HG03135 (cell line): ENCODE results near the gene LRRIQ1.

Experiments
- ATAC-seq: cut with Tn5 transposase; IDR thresholded peaks from one replicate; pipeline ENCODE4 v1.9.1; 2021; ENCODE audit warnings: mild to moderate bottlenecking, moderate library complexity; ENCODE audit not compliant: unreplicated experiment

LRRIQ1 gene

DNA sequence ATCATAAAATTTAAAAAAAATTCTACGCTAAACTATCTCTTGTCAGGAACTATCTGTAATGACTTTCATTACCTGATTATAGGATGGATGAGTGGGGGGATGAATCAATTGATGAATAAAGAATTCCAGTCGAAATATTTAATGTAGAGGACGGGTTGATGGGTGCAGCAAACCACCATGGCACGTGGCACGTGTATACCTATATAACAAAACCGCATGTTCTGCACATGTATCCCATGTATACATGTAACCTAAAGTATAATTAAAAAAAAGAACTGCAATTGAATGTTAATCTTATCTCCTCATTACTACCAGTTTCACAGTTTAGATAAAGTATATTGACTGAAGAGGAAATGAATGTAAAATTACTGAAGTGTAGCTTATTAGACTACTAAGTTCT, 23.4 kb downstream of the LRRIQ1 start:
- ATAC-seq, result no peak

DNA sequence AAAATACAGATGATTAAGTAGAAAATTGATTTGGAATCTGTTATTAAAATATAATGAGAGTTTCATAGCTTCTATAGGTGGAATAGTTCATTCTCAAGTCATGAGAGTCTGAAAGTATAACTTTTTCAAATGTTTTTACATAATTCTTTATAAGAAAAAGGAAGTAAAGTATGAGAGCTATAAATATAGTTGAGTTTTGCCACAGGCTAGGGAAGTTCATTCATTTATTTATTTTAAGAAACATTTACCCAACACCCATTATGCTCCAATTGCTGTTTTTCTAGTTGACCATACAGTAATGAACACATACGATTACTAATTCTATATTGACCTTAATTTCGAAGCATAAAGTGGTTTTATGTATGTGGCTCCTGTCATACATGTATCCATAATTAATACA, 24.8 kb downstream of the LRRIQ1 start:
- no peak for ATAC-seq

DNA sequence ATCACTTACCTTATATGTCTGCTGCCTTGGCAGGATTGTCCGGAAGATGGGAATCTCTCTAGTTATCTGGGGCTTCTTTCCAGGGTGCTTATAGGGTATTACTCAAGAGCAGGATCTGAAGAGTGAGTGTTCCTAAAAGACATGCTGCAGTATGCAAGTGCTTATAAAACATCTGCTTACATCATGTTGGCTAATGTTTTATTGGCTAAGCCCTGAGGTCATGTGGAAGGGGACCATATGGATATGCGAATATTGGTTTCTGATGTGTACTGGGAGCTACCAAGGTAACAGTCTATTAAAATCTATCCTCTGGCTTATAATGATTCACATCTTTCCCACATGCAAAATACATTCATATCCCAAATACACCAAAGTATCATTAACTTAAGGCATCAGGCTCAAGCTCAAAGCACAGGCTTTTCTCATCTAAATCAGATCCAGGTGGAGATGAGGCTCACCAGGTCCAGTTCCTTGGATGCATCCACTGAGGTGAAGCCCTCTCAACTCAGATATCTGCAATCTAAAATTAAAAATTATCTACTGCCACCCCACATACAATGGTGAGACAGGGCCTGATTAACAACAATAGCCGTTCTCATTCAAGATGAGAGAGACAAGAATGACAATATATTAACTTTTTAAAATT, 29.8 kb downstream of the LRRIQ1 start:
- ATAC-seq, result no peak

GRCh38 chr12:85072826-85073225, 36.7 kb downstream of the LRRIQ1 start:
- ATAC-seq, result no peak

DNA sequence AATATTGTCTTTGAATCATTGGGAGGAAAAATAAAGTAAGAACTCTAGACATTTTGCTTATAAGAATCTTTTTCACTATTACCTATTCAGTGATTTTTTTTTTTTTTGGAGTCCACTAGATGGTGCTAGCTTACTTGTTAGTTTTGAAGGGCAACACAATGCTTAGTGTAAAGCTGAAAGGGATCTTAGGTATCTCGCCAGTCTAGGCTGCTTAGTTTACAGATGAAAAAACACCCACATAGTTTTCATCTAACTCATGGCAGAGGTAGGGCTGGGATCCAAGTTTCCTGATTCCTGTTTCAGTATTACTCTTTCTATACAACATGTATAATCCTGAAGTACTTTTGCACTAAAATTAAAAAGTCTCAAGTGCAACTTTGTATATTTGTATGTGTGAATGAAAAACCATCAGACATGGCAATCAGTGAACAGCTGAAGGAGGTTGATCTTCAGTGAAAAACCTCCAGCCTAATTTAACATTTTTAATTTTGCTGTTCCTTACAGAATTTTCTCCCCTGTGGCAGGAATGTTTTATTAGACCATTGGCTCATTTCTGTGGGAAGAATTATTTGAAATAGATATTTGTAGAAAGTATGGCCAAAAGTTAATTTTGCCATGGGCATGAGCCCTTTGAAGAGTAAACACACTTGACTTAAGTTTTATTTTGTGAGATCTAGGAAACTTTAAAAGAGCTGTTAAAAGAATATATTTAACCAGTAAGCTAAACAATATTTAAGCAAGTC, 40.7 kb downstream of the LRRIQ1 start:
- ATAC-seq, result peak; percentile 69

GRCh38 chr12:85085066-85085465, 48.9 kb downstream of the LRRIQ1 start:
- ATAC-seq, result no peak

DNA sequence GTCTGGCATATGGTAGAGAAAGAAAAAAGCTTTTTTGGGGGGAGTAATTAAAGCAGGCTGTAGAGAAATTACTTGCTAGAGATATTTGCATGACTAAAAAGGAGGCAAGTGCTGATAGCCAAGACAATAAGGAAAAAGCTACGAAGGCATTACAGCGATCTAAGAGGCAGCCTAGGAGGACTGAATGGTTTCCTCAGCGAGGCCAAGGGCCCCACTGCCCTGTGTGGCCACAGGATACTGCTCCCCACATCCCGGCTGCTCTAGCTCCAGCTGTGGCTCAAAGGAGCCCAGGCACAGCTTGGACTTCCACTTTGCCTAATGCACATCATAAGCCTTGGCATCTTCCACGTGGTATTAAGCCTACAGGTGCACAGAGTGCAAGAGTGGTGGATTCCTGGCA, 53.6 kb downstream of the LRRIQ1 start:
- ATAC-seq, result no peak

- ATAC-seq, result no peak
Measured at GRCh38 chr12:85092814-85093370, 56.7 kb downstream of the LRRIQ1 start.

DNA sequence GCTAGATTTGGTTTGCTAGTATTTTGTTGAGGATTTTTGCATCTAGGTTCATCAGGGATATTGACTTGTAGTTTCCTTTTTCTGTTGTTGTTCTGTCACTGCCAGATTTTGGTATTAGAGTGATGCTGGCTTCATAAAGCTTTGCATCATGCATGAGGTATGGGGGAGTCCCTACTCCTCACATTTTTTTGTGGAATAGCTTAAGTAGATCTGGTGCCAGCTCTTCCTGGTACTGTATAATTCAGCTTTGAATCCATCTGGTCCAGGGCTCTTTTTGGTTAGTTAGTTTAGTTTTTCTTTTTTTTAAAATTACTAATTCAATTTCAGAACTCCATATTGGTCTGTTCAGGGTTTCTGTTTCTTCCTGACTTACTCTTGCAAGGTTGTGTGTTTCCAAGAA, 59.4 kb downstream of the LRRIQ1 start:
- no peak for ATAC-seq

GRCh38 chr12:85130646-85131045, 94.5 kb downstream of the LRRIQ1 start:
- ATAC-seq, result no peak

DNA sequence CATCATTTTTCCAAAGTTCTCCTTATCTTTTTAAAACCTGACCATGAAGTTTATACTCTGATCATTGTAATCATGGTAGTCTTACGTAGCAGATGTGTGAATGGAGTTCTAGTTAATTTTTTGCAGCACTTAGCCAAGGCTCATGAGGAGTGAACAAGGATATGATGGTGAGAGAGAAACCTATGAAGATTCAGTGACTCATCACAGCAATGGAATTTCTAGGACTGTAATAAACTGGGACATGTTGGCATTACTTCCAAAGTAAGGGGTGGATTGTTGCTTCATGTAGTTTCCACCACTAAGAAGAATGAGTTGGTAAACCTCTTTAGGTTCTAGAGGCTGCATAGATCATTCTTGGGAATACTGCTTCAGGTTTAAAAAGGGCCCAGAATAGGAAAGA, 102.7 kb downstream of the LRRIQ1 start:
- no peak for ATAC-seq

DNA sequence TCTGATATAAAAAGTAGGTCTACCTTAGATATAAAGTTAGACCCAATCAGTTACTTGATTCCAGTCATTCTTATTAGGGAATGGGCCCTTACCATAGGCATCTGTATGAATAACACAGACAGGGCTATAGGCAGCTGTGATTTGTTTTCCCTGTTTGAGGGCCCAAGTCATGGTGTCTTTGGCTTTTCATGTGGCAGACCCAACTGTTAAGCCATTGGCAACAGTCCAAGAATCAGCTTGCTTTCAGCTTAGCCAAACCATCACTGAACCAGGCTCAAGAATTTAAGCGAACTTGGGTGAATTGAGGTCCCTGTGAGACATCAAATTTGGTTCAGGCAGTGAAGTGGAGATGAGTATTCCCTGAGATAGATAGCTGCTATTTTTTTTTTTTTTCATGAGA, 111.2 kb downstream of the LRRIQ1 start:
- ATAC-seq, result no peak

- no peak for ATAC-seq
Measured at GRCh38 chr12:85152311-85152729, 116.2 kb downstream of the LRRIQ1 start.

DNA sequence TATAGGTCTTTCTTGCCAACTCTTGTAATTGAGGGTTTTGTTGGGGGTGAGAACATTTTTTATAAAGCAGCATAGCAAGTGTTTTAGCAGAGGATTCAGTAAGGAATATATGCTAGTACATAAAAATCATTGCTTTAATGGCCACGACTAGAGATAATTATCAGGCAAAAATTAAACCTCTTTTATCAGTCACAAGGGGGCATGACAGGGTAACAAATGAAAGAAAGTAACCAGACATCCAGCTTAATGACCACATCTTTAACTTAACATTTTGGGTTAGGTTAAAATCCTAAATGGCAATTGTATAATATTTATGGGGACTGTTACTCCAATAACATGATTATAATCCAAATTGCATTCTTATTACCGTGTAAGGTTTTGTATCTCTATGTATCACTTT, 119.6 kb downstream of the LRRIQ1 start:
- ATAC-seq, result no peak

- ATAC-seq, result no peak
Measured at GRCh38 chr12:85156569-85156968, 120.4 kb downstream of the LRRIQ1 start.

GRCh38 chr12:85157035-85157603, 121.0 kb downstream of the LRRIQ1 start:
- ATAC-seq, result no peak

GRCh38 chr12:85163752-85164321, 127.7 kb downstream of the LRRIQ1 start:
- no peak for ATAC-seq

DNA sequence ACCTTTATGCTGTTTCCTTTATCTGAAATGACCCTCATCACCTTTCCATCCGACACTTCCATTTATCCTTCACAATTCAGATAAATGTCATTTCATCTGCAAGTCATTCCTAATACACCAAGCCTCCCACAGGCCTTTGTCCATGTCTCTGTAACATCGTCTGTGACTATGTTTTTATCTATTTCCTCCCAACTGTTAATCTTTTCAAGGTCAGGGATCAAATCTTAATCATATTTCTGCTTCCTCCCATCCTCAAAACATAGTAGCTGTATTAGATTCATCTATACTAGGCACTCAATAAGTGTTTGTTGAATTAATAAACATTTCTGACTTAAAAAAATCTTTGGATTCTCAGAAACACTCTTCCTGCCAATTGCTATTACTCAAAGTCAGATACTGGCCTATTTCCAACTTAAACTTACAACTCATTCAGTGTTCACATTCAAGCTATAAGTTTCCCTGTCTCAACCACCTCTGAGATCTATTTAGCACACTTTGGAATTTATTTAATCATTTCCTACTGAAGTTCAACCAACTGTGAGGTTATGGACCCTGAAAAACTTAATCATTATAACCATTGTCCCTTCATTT, 143.6 kb downstream of the LRRIQ1 start:
- no peak for ATAC-seq

DNA sequence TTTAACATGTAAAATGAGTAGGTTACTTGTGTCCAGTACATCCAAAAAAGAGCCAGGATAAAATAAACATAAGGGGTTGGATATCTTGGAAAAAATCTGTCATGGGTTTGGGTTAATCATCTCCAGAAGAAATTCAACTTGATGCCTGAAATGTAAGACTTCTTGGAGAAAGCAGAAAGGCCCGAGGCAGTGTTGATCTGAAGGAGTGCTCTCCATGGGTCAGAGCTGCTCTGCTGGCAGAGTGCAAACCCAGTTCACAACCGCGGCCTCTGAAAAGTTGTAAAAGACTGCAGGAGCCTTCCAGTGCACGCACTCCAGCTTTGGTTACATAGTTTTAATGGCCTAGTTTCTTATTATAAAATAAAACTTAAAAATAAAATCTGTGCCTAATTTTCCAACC, 146.5 kb downstream of the LRRIQ1 start:
- no peak for ATAC-seq

DNA sequence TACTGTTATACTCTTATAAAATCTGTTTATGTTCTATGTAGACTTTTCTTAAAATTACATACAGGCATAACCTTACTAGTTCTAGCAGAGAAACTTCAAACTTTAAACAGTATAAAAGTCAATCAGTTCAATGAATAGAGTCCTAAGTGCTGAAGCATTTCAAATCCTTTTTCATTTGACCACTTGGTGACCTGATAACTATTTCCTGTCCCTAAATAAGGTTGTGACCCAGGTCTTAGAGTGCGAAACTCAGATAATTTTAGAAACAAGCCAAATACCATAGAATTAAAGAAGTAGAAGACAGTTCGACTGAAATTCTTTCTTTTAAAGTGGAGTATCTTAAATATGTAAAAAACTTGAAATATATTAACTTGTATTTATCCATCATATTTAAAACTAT, 147.7 kb downstream of the LRRIQ1 start:
- ATAC-seq, result no peak

GRCh38 chr12:85186236-85186635, 150.1 kb downstream of the LRRIQ1 start:
- ATAC-seq, result no peak
